Measurements from ENCODE around the gene TNP2.

Gene TNP2

DNA sequence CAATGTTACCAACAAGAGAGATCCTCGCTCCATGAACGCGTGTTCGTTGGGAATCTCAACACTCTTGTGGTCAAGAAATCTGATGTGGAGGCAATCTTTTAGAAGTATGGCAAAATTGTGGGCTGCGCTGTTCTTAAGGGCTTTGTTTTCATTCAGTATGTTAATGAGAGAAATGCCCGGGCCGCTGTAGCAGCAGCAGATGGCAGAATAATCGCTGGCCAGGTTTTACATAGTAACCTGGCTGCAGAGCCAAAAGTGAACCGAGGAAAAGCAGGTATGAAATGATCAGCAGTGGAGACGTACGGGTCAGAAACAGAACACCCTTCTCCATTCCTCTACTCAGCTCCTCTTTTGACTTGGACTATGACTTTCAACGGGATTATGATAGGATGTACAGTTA is 26.5 kb downstream of the TNP2 start:
- no peaks in the 10 kb centered on the region for H3K9me2 ChIP-seq (replicated peaks; ENCODE audit: control insufficient read depth, low read length)
- no peaks in the 10 kb centered on the region; the same call in 1 of the 2 replicates for H4K20me1 ChIP-seq (ENCODE audit: control insufficient read depth, insufficient read depth, low read depth, low read length)
- H3K27ac ChIP-seq (ENCODE audit: low read depth, low read length): no peak overlapping the region
- peaks cover 41% of the 10 kb centered on the region for H3K27me3 ChIP-seq (ENCODE audit: control insufficient read depth, low read length)
- peaks cover 4% of the 10 kb centered on the region for H3K4me1 ChIP-seq (ENCODE audit: control insufficient read depth, low read length)
- no peaks in the 10 kb centered on the region for H3F3A ChIP-seq (ENCODE audit: control insufficient read depth, insufficient read depth)
- H3K36me3 ChIP-seq (ENCODE audit: control insufficient read depth, low read length): no peaks in the 10 kb centered on the region
- H3K79me2 ChIP-seq (ENCODE audit: control insufficient read depth, low read length): no peaks in the 10 kb centered on the region
- H3K9me3 ChIP-seq (ENCODE audit: control insufficient read depth, insufficient read depth, low read length): no peaks in the 10 kb centered on the region
- H3K4me2 ChIP-seq (ENCODE audit: low read length): no peak overlapping the region
- TF ChIP-seq EZH2phosphoT487 (IDR thresholded peaks at IDR 0.05; ENCODE audit: borderline replicate concordance, low read length): no peak
- TF ChIP-seq, protein P1, sequence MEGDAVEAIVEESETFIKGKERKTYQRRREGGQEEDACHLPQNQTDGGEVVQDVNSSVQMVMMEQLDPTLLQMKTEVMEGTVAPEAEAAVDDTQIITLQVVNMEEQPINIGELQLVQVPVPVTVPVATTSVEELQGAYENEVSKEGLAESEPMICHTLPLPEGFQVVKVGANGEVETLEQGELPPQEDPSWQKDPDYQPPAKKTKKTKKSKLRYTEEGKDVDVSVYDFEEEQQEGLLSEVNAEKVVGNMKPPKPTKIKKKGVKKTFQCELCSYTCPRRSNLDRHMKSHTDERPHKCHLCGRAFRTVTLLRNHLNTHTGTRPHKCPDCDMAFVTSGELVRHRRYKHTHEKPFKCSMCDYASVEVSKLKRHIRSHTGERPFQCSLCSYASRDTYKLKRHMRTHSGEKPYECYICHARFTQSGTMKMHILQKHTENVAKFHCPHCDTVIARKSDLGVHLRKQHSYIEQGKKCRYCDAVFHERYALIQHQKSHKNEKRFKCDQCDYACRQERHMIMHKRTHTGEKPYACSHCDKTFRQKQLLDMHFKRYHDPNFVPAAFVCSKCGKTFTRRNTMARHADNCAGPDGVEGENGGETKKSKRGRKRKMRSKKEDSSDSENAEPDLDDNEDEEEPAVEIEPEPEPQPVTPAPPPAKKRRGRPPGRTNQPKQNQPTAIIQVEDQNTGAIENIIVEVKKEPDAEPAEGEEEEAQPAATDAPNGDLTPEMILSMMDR (IDR thresholded peaks at IDR 0.05; ENCODE audit: low read depth, low read length, poor library complexity, severe bottlenecking): no peak
- H3K4me3 ChIP-seq (ENCODE audit: low read length): no peak overlapping the region

DNA sequence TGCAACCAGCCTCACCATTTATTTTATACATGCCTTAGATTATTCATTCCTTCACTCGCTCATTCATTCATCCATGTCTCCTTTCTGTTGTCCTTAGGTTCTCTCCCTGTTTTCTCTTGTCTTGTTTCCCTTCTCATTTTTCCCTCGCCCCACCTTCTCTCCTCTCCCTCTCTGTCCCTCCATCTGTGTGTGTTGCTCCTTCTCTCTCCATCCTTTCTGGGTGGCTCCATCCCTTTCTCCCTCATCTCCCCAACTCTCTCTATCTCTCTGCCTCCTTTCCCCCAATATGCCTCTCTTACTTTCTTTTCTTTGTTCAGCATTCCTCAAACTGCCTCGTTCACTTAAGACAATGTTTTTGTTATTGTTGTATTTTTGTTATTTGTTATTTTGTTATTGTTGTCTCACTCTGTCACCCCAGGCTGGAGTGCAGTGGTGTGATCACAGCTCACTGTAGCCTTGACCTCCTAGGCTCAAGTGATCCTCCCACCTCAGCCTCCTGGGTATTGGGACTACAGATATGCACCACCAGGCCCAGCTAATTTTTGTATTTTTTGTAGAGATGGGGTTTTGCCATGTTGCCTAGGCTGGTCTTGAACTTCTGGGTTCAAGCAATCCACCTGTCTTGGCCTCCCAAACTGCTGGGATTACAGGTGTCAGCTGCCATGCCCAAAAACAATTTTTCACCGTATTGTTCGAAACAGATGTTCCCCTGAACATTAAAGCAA is 27.5 kb downstream of the TNP2 start:
- Histone ChIP-seq H4K20me1 (ENCODE audit: control insufficient read depth, insufficient read depth, low read depth, low read length) (no peaks in the 10 kb centered on the region; the same call in 1 of the 2 replicates), H3F3A (ENCODE audit: control insufficient read depth, insufficient read depth) (no peaks in the 10 kb centered on the region), H3K27ac (ENCODE audit: low read depth, low read length) (no peak overlapping the region), H3K36me3 (ENCODE audit: control insufficient read depth, low read length) (no peaks in the 10 kb centered on the region), H3K79me2 (ENCODE audit: control insufficient read depth, low read length) (no peaks in the 10 kb centered on the region), H3K4me3 (ENCODE audit: low read length) (no peak overlapping the region), H3K4me1 (ENCODE audit: control insufficient read depth, low read length) (peaks cover 4% of the 10 kb centered on the region), H3K27me3 (ENCODE audit: control insufficient read depth, low read length) (peaks cover 41% of the 10 kb centered on the region), H3K9me2 (replicated peaks; ENCODE audit: control insufficient read depth, low read length) (no peaks in the 10 kb centered on the region), H3K9me3 (ENCODE audit: control insufficient read depth, insufficient read depth, low read length) (no peaks in the 10 kb centered on the region), H3K4me2 (ENCODE audit: low read length) (no peak overlapping the region)
- TF ChIP-seq EZH2phosphoT487 (IDR thresholded peaks at IDR 0.05; ENCODE audit: borderline replicate concordance, low read length): no peak
- TF ChIP-seq, protein P1 (IDR thresholded peaks at IDR 0.05; ENCODE audit: low read depth, low read length, poor library complexity, severe bottlenecking): no peak

GRCh38 chr16:11240636-11241473 is 28.3 kb downstream of the TNP2 start:
- Histone ChIP-seq H3K9me3 (ENCODE audit: control insufficient read depth, insufficient read depth, low read length) (no peaks in the 10 kb centered on the region), H3K4me1 (ENCODE audit: control insufficient read depth, low read length) (peaks cover 4% of the 10 kb centered on the region), H3K27me3 (ENCODE audit: control insufficient read depth, low read length) (peaks cover 39% of the 10 kb centered on the region), H3K9me2 (replicated peaks; ENCODE audit: control insufficient read depth, low read length) (no peaks in the 10 kb centered on the region), H3K36me3 (ENCODE audit: control insufficient read depth, low read length) (no peaks in the 10 kb centered on the region), H3K79me2 (ENCODE audit: control insufficient read depth, low read length) (no peaks in the 10 kb centered on the region), H3K27ac (ENCODE audit: low read depth, low read length) (no peak overlapping the region), H3K4me3 (ENCODE audit: low read length) (no peak overlapping the region), H3K4me2 (ENCODE audit: low read length) (no peak overlapping the region), H3F3A (ENCODE audit: control insufficient read depth, insufficient read depth) (no peaks in the 10 kb centered on the region), H4K20me1 (ENCODE audit: control insufficient read depth, insufficient read depth, low read depth, low read length) (no peaks in the 10 kb centered on the region; the same call in 1 of the 2 replicates)
- TF ChIP-seq EZH2phosphoT487 (IDR thresholded peaks at IDR 0.05; ENCODE audit: borderline replicate concordance, low read length): no peak
- TF ChIP-seq, protein P1 (IDR thresholded peaks at IDR 0.05; ENCODE audit: low read depth, low read length, poor library complexity, severe bottlenecking): no peak
